Thyroid gland (tissue), 4 donors: ENCODE results near the gene FRAS1. TPM values are rescaled to one million over a fixed set of nuclear protein-coding genes. Genes with fewer than 3 reads are reported as not detected.
A peak's percentile ranks its signal among the peaks of the same experiment; 100 is the strongest.
"Not testable (repeated sequence)": the region's sequence is repeated elsewhere in the genome, so short reads cannot be mapped to it uniquely, and the experiment has no call there.

Source experiments
- DNase-seq, 2 donors: peaks; one replicate each; pipeline ENCODE4 v3.0.0-alpha.2; 2019
- H3K27ac ChIP-seq, 3 donors: fragments of 200-600 bp; sonication (generic); 1 replicate in 2 of 3; 2 replicates in 1 of 3; pipeline ENCODE4 v1.5.1; 2016 to 2019; ENCODE audit warnings: mild to moderate bottlenecking in 1 of 3, moderate library complexity in 1 of 3
- H3K27me3 ChIP-seq: fragments of 200-600 bp; sonication (generic); one replicate; pipeline ENCODE4 v1.5.1; 2019
- H3K36me3 ChIP-seq, 2 donors: fragments of 200-600 bp; sonication (generic); one replicate each; pipeline ENCODE4 v1.5.1; 2016 to 2019
- H3K4me1 ChIP-seq, 2 donors: fragments of 200-600 bp; sonication (generic); one replicate each; pipeline ENCODE4 v1.5.1; 2017 to 2019
- H3K4me3 ChIP-seq, 3 donors: fragments of 200-600 bp; sonication (generic); replicated peaks in 1 of 3; 1 replicate in 2 of 3; 2 replicates in 1 of 3; pipeline ENCODE4 v1.5.1; 2016; ENCODE audit warnings: mild to moderate bottlenecking in 1 of 3
- H3K9me3 ChIP-seq: fragments of 200-600 bp; sonication (generic); one replicate; pipeline ENCODE4 v1.5.1; 2017
- CTCF ChIP-seq, 6 experiments: fragments of 200-600 bp in 3 of 6; fragments of 450-650 bp in 3 of 6; sonication (generic) in 3 of 6; IDR thresholded peaks; one replicate each; pipeline ENCODE4 v1.5.1; 2016 to 2019; ENCODE audit warnings: antibody characterized with exemption in 6 of 6, mild to moderate bottlenecking in 2 of 6, inconsistent platforms in 1 of 6, moderate library complexity in 1 of 6
- POLR2A ChIP-seq, 2 donors: fragments of 450-650 bp; IDR thresholded peaks; one replicate each; pipeline ENCODE4 v1.6.1; 2017; ENCODE audit warnings: antibody characterized with exemption in 2 of 2, mild to moderate bottlenecking in 2 of 2, moderate library complexity in 1 of 2
- WGBS, 2 donors: methylation state at CpG; one replicate each; pipeline ENCODE4 v1.1.5; 2017; 5-methylcytosine and 5-hydroxymethylcytosine counted together
- intact Hi-C: fragments of 100-400 bp; cut with DNase I; formaldehyde crosslinking; loops from one replicate; pipeline ENCODE4 v1.15.1; 2023
- total RNA-seq, 4 donors: library from RNA; depleted of rRNA; stranded (reverse); fragments of >200 nt; gene quantifications; one replicate each; pipeline ENCODE4 v1.2.3, GENCODE V29; 2016

The FRAS1 gene
- total RNA-seq, 4 donors from 2014 or later: 25.4 to 42.3 (median 31.7) TPM

- 85 to 96% methylated on average over 3 of the region's 3 CpGs for WGBS, 2 donors
- no peaks in the 10 kb centered on the region for H3K9me3 ChIP-seq
- no peak for TF ChIP-seq POLR2A (IDR thresholded peaks at IDR 0.05)
- no peak for TF ChIP-seq CTCF (IDR thresholded peaks at IDR 0.05)
- no peaks in the 10 kb centered on the region for H3K4me1 ChIP-seq
- no peak overlapping the region for H3K4me3 ChIP-seq
- DNase-seq: no peak
- intact Hi-C loops: no loop called here
- no peaks in the 10 kb centered on the region for H3K36me3 ChIP-seq
- H3K27ac ChIP-seq: no peak overlapping the region
- H3K27me3 ChIP-seq: no peaks in the 10 kb centered on the region
These were observed 34.4 kb downstream of the FRAS1 start for GRCh38 chr4:78091534-78091933.

- H3K9me3 ChIP-seq, H3K4me1 ChIP-seq, H3K27ac ChIP-seq, intact Hi-C loops, DNase-seq, H3K27me3 ChIP-seq, H3K4me3 ChIP-seq, H3K36me3 ChIP-seq: not testable (repeated sequence)
- 77 to 89% methylated on average over 5 of the region's 5 CpGs for WGBS, 2 donors
These were observed 35.2 kb downstream of the FRAS1 start for GRCh38 chr4:78092350-78092749.

GRCh38 chr4:78092850-78093249 is 35.7 kb downstream of the FRAS1 start:
- Histone ChIP-seq H3K27me3 (no peaks in the 10 kb centered on the region), H3K4me1 (no peaks in the 10 kb centered on the region), H3K36me3 (no peaks in the 10 kb centered on the region), H3K27ac (no peak overlapping the region), H3K4me3 (no peak overlapping the region), H3K9me3 (no peaks in the 10 kb centered on the region)
- TF ChIP-seq POLR2A (IDR thresholded peaks at IDR 0.05): no peak
- no peak for TF ChIP-seq CTCF (IDR thresholded peaks at IDR 0.05)
- DNase-seq: no peak
- intact Hi-C loops: no loop called here

- H3K36me3 ChIP-seq: no peaks in the 10 kb centered on the region
- 80 to 84% methylated on average over 2 of the region's 2 CpGs for WGBS, 2 donors
- DNase-seq: no peak
- no peak overlapping the region for H3K27ac ChIP-seq
- no peak overlapping the region for H3K4me3 ChIP-seq
- H3K9me3 ChIP-seq: no peaks in the 10 kb centered on the region
- TF ChIP-seq CTCF (IDR thresholded peaks at IDR 0.05) (no peak), POLR2A (IDR thresholded peaks at IDR 0.05) (no peak)
- H3K4me1 ChIP-seq: peaks cover 12 to 15% of the 10 kb centered on the region in 2 donors
- intact Hi-C loops: no loop called here
- H3K27me3 ChIP-seq: no peaks in the 10 kb centered on the region
These were observed 38.0 kb downstream of the FRAS1 start for GRCh38 chr4:78095081-78095480.

- WGBS, 2 donors: 65 to 78% methylated on average over 3 of the region's 3 CpGs
- H3K27ac ChIP-seq: peak overlapping the region in 1 of 3 donors; percentile 70
- peaks cover 25 to 26% of the 10 kb centered on the region in 2 donors for H3K4me1 ChIP-seq
- no peak for DNase-seq
- H3K9me3 ChIP-seq: no peaks in the 10 kb centered on the region
- intact Hi-C loops: no loop called here
- H3K27me3 ChIP-seq: no peaks in the 10 kb centered on the region
- H3K4me3 ChIP-seq: no peak overlapping the region
- TF ChIP-seq POLR2A (IDR thresholded peaks at IDR 0.05) (no peak), CTCF (IDR thresholded peaks at IDR 0.05) (no peak)
- H3K36me3 ChIP-seq: no peaks in the 10 kb centered on the region
These were observed 41.9 kb downstream of the FRAS1 start for GRCh38 chr4:78099058-78099457.

- intact Hi-C loops: no loop called here
- peak in 1 of 2 donors; percentile 15 for DNase-seq
- TF ChIP-seq CTCF (IDR thresholded peaks at IDR 0.05) (no peak), POLR2A (IDR thresholded peaks at IDR 0.05) (no peak)
These were observed 42.9 kb downstream of the FRAS1 start for GRCh38 chr4:78100060-78100459.

More at GRCh38 chr4:78100060-78100459, 42.9 kb downstream of the FRAS1 start:
- no peak overlapping the region for H3K4me3 ChIP-seq
- no peaks in the 10 kb centered on the region for H3K36me3 ChIP-seq
- H3K9me3 ChIP-seq: no peaks in the 10 kb centered on the region
- H3K27ac ChIP-seq: peak overlapping the region; percentile 31 to 70 (median 53)
- H3K27me3 ChIP-seq: no peaks in the 10 kb centered on the region
- H3K4me1 ChIP-seq: peaks cover 25 to 26% of the 10 kb centered on the region in 2 donors
